ENCODE measurements around the gene MYBBP1A. TPM values are rescaled to one million over a fixed set of nuclear protein-coding genes. Genes with fewer than 3 reads are reported as not detected.

MYBBP1A gene
- total RNA-seq, 1 donor from 2014 or later = 38.8 TPM

GRCh38 chr17:4509923-4510617 lies 45.1 kb downstream of the MYBBP1A start:
- ATAC-seq = no peak
- DNase-seq = no peak
- Histone ChIP-seq H3K9me3 (no peaks in the 10 kb centered on the region), H3K27ac (peak overlapping the region; percentile 76), H3K4me3 (no peak overlapping the region), H3K36me3 (no peaks in the 10 kb centered on the region), H3K4me1 (peaks cover 98% of the 10 kb centered on the region), H3K27me3 (ENCODE audit: low read depth) (no peaks in the 10 kb centered on the region)
- intact Hi-C loops (cut with DNase I) = no loop called here
- TF ChIP-seq CTCF (IDR thresholded peaks at IDR 0.05) = no peak

- H3K27ac ChIP-seq = peak overlapping the region; percentile 76
- no peaks in the 10 kb centered on the region for H3K36me3 ChIP-seq
- ATAC-seq (peak; percentile 40 to 47), DNase-seq (no peak)
- intact Hi-C loops (cut with DNase I) = no loop called here
- H3K4me1 ChIP-seq = peaks cover 98% of the 10 kb centered on the region
- no peak for TF ChIP-seq CTCF (IDR thresholded peaks at IDR 0.05)
- H3K27me3 ChIP-seq (ENCODE audit: low read depth) = no peaks in the 10 kb centered on the region
- H3K4me3 ChIP-seq = no peak overlapping the region
- no peaks in the 10 kb centered on the region for H3K9me3 ChIP-seq
Measured at GRCh38 chr17:4509401-4509800, 45.8 kb downstream of the MYBBP1A start.

- no peak overlapping the region for H3K4me3 ChIP-seq
- ATAC-seq (no peak), DNase-seq (no peak)
- no peaks in the 10 kb centered on the region for H3K36me3 ChIP-seq
- peaks cover 1% of the 10 kb centered on the region for H3K27me3 ChIP-seq (ENCODE audit: low read depth)
- peak overlapping the region; percentile 76 for H3K27ac ChIP-seq
- intact Hi-C loops (cut with DNase I) = no loop called here
- no peak for TF ChIP-seq CTCF (IDR thresholded peaks at IDR 0.05)
- peaks cover 98% of the 10 kb centered on the region for H3K4me1 ChIP-seq
- no peaks in the 10 kb centered on the region for H3K9me3 ChIP-seq
Measured at GRCh38 chr17:4508207-4508606, 47.0 kb downstream of the MYBBP1A start.

GRCh38 chr17:4507361-4508111 lies 47.6 kb downstream of the MYBBP1A start:
- H3K4me1 ChIP-seq = peaks cover 98% of the 10 kb centered on the region
- TF ChIP-seq CTCF (IDR thresholded peaks at IDR 0.05) = no peak
- intact Hi-C loops (cut with DNase I) = no loop called here

GRCh38 chr17:4506892-4507291 lies 48.3 kb downstream of the MYBBP1A start:
- no peak for TF ChIP-seq CTCF (IDR thresholded peaks at IDR 0.05)
- intact Hi-C loops (cut with DNase I) = no loop called here
- Histone ChIP-seq H3K4me3 (no peak overlapping the region), H3K4me1 (peaks cover 100% of the 10 kb centered on the region), H3K36me3 (no peaks in the 10 kb centered on the region), H3K27me3 (ENCODE audit: low read depth) (peaks cover 4% of the 10 kb centered on the region), H3K9me3 (no peaks in the 10 kb centered on the region), H3K27ac (peak overlapping the region; percentile 46)
- DNase-seq (no peak), ATAC-seq (no peak)

More at GRCh38 chr17:4507361-4508111, 47.6 kb downstream of the MYBBP1A start:
- Histone ChIP-seq H3K27ac (peak overlapping the region; percentile 76), H3K36me3 (no peaks in the 10 kb centered on the region), H3K27me3 (ENCODE audit: low read depth) (peaks cover 4% of the 10 kb centered on the region), H3K4me3 (no peak overlapping the region), H3K9me3 (no peaks in the 10 kb centered on the region)
- ATAC-seq (peak; percentile 45 to 59), DNase-seq (no peak)

Data from lower lobe of right lung (tissue), 2 donors.